Sigmoid colon (tissue), 7 donors: ENCODE measurements around the gene TOP2A. TPM values are rescaled to one million over a fixed set of nuclear protein-coding genes. Genes with fewer than 3 reads are reported as not detected.

ENCODE experiments used
- DNase-seq: peaks from one replicate; pipeline ENCODE4 v3.0.0-alpha.2; 2019
- H3K27ac ChIP-seq, 4 donors: fragments of 200-600 bp; sonication (generic); one replicate each; pipeline ENCODE4 v1.5.1; 2016 to 2019; ENCODE audit warnings: mild to moderate bottlenecking in 1 of 4
- H3K27me3 ChIP-seq, 3 donors: fragments of 200-600 bp; sonication (generic); one replicate each; pipeline ENCODE4 v1.5.1; 2019; ENCODE audit warnings: mild to moderate bottlenecking in 1 of 3
- H3K36me3 ChIP-seq, 4 donors: fragments of 200-600 bp; sonication (generic); one replicate each; pipeline ENCODE4 v1.5.1; 2016 to 2019
- H3K4me1 ChIP-seq, 4 donors: fragments of 200-600 bp; sonication (generic); one replicate each; pipeline ENCODE4 v1.5.1; 2017 to 2019
- H3K4me3 ChIP-seq, 4 donors: fragments of 200-600 bp; sonication (generic); one replicate each; pipeline ENCODE4 v1.5.1; 2017 to 2019; ENCODE audit warnings: mild to moderate bottlenecking in 2 of 4, moderate library complexity in 1 of 4
- H3K9me3 ChIP-seq, 4 donors: fragments of 200-600 bp in 3 of 4; sonication (generic) in 3 of 4; one replicate each; pipeline versions ENCODE4 v1.5.1 to v1.6.1; 2013 to 2019
- EP300 ChIP-seq, 4 donors: sonication (generic); formaldehyde crosslinking; IDR thresholded peaks; one replicate each; pipeline ENCODE4 v1.6.1; 2017; ENCODE audit warnings: antibody characterized with exemption in 4 of 4
- POLR2A ChIP-seq, 2 donors: fragments of 450-650 bp; IDR thresholded peaks; one replicate each; pipeline ENCODE4 v1.6.1; 2016; ENCODE audit warnings: antibody characterized with exemption in 2 of 2, mild to moderate bottlenecking in 2 of 2, moderate library complexity in 2 of 2
- POLR2AphosphoS5 ChIP-seq, 4 donors: sonication (generic); formaldehyde crosslinking; IDR thresholded peaks; one replicate each; pipeline ENCODE4 v1.6.1; 2017; ENCODE audit warnings: antibody characterized with exemption in 4 of 4
- WGBS, 2 donors: extraction: QIAGEN DNeasy Blood & Tissue Kit; methylation state at CpG; one replicate each; pipeline ENCODE4 v1.1.7; 2013; 5-methylcytosine and 5-hydroxymethylcytosine counted together
- intact Hi-C: fragments of 100-400 bp; cut with DNase I; formaldehyde crosslinking; loops from one replicate; pipeline ENCODE4 v1.15.1; 2023
- polyA plus RNA-seq, 3 donors: library from polyadenylated mRNA; stranded (reverse); fragments of 200-250 nt; gene quantifications; one replicate each; pipeline ENCODE4 v1.2.3, GENCODE V29; 2013
- total RNA-seq, 4 donors: library from RNA; depleted of rRNA; stranded (reverse); fragments of >200 nt; gene quantifications; one replicate each; pipeline ENCODE4 v1.1.0, GENCODE V29; 2016
- TF ChIP-seq, protein P1 (sequence below), 4 experiments: fragments of 450-650 bp in 3 of 4; fragments of 200-600 bp in 1 of 4; IDR thresholded peaks; one replicate each; pipeline ENCODE4 v1.5.1; 2016 to 2019; ENCODE audit warnings: antibody characterized with exemption in 4 of 4, mild to moderate bottlenecking in 3 of 4, moderate library complexity in 2 of 4
- donor health status: healthy with polysubstance abuse.
- donor health status: Bipolar disorder and iron deficiency.
- donor health status: healthy.

Gene TOP2A
- total and polyA plus RNA-seq, 7 donors: 0.33 to 28.7 (median 2.1) TPM

DNA sequence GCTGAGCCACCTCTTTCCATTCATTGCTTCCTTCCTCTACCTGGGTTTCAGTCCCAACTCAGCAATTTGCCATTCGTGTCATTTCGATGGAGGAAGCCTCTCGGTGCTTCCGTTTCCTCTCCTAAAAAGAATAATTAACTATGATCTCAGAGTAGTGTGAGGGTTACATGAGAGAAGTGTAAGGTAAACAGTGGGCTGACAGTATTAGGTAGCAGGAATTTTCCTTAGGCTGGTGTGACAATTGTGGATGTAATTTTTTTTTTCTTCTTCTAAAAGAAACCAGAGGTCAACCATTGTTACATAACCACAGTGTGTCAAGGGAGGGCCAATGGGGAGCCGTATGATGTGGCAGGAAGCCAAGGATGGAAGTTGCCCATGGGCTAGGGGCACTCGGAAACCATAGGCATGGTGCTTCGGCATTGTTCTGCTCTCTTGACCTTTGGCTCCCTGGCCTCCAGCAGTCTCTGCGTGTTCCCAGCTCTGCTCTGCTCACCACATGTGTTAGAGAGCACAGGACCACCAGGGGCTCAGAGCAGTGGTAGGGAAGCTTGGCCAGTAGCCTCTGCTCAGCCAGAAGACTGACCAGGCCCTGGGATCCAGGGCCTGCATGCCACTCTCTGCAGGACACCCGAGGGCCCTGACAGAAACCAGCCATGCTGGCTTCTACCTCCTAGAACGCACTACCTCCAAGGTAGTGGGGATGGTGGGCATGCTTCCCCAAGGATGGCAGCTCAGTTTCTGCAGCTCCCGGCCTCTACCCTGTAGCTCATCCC, 2.0 kb upstream of the TOP2A start:
- H3K9me3 ChIP-seq: no peaks in the 10 kb centered on the region
- 60 to 69% methylated on average over 11 of the region's 11 CpGs for WGBS, 2 donors
- peaks cover 0 to 17% (median 10%) of the 10 kb centered on the region in 4 donors for H3K4me1 ChIP-seq
- H3K36me3 ChIP-seq: no peaks in the 10 kb centered on the region
- DNase-seq: no peak
- no peak overlapping the region for H3K27ac ChIP-seq
- intact Hi-C loops: loop anchor here (5.0 kb wide), 1 partner anchor 117 kb away; no protein-coding TSS in a partner anchor
- no peaks in the 10 kb centered on the region for H3K27me3 ChIP-seq
- H3K4me3 ChIP-seq: no peak overlapping the region
- TF ChIP-seq, protein P1, sequence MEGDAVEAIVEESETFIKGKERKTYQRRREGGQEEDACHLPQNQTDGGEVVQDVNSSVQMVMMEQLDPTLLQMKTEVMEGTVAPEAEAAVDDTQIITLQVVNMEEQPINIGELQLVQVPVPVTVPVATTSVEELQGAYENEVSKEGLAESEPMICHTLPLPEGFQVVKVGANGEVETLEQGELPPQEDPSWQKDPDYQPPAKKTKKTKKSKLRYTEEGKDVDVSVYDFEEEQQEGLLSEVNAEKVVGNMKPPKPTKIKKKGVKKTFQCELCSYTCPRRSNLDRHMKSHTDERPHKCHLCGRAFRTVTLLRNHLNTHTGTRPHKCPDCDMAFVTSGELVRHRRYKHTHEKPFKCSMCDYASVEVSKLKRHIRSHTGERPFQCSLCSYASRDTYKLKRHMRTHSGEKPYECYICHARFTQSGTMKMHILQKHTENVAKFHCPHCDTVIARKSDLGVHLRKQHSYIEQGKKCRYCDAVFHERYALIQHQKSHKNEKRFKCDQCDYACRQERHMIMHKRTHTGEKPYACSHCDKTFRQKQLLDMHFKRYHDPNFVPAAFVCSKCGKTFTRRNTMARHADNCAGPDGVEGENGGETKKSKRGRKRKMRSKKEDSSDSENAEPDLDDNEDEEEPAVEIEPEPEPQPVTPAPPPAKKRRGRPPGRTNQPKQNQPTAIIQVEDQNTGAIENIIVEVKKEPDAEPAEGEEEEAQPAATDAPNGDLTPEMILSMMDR (IDR thresholded peaks at IDR 0.05): no peak
- TF ChIP-seq EP300 (IDR thresholded peaks at IDR 0.05) (no peak), POLR2A (IDR thresholded peaks at IDR 0.05) (no peak), POLR2AphosphoS5 (IDR thresholded peaks at IDR 0.05) (no peak)

DNA sequence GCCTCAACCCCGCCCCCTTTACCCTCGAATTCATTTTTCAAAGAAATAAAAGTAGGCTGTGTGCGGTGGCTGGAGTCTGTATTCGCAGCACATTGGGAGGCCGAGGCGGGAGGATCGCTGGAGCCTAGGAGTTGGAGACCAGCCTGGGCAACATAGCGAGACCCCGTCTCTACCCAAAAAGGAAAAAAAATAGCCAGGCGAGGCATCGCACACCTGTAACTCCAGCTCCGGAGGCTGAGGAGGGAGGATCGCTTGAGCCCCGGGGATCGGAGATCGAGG, 671 bp upstream of the TOP2A start:
- Histone ChIP-seq H3K9me3 (no peaks in the 10 kb centered on the region), H3K36me3 (no peaks in the 10 kb centered on the region), H3K27ac (peak overlapping the region; percentile 77 to 88 (median 80)), H3K4me1 (peaks cover 0 to 17% (median 10%) of the 10 kb centered on the region in 4 donors), H3K27me3 (no peaks in the 10 kb centered on the region), H3K4me3 (peak overlapping the region; percentile 36 to 59 (median 56))
- no peak for DNase-seq
- TF ChIP-seq, protein P1 (IDR thresholded peaks at IDR 0.05): no peak
- TF ChIP-seq POLR2A (IDR thresholded peaks at IDR 0.05) (no peak), EP300 (IDR thresholded peaks at IDR 0.05) (no peak), POLR2AphosphoS5 (IDR thresholded peaks at IDR 0.05) (no peak)
- intact Hi-C loops: loop anchor here (5.0 kb wide), 1 partner anchor 116 kb away; no protein-coding TSS in a partner anchor
- 72 to 74% methylated on average over 16 of the region's 16 CpGs for WGBS, 2 donors

DNA sequence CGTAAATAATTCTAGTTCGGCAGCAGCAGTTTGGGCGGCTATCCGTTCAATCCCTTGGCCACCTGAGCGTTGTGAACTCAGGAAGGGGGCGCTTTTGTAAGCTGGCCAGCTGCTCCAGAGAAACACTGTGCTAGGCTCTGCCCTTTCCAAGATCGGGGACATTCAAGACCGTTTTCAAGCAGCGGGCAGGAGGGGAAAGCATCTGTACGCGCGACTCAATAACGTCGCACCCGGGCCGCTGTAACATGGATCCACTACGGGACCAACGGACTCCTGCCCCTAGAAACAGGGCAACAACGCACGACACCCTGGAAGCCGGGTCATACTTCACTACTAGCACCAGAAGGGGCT, 463 bp downstream of the TOP2A start:
- TF ChIP-seq POLR2A (IDR thresholded peaks at IDR 0.05) (no peak), POLR2AphosphoS5 (IDR thresholded peaks at IDR 0.05) (no peak), EP300 (IDR thresholded peaks at IDR 0.05) (no peak)
- TF ChIP-seq, protein P1 (IDR thresholded peaks at IDR 0.05): no peak
- Histone ChIP-seq H3K27ac (peak overlapping the region in 2 of 4 donors; percentile 25 to 88), H3K9me3 (no peaks in the 10 kb centered on the region), H3K4me1 (peaks cover 0 to 17% (median 10%) of the 10 kb centered on the region in 4 donors), H3K27me3 (no peaks in the 10 kb centered on the region), H3K36me3 (no peaks in the 10 kb centered on the region), H3K4me3 (peak overlapping the region; percentile 33 to 59 (median 56))
- DNase-seq: no peak
- intact Hi-C loops: loop anchor here (2.0 to 5.0 kb wide), 2 partner anchors 58 to 115 kb away; no protein-coding TSS in a partner anchor
- WGBS, 2 donors: 0% methylated on average over 21 of the region's 21 CpGs

DNA sequence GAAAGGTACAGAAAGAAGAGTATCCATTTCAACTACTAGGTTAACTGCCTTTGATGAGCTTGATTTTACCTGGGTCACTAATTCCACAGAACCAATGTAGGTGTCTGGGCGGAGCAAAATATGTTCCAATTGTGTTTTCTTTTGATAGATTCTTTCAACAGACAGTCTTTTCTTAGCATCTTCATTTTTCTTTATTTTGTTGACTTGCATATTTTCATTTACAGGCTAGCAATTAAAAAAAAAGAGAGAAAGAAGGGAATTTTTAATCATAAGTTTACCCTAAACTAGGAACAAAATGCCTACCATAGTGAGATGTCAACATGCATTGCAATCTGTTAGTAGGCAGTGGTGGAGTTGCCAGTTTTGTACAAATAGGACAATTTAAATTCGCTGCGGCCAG, 1.0 kb downstream of the TOP2A start:
- no peak overlapping the region for H3K27ac ChIP-seq
- no peaks in the 10 kb centered on the region for H3K27me3 ChIP-seq
- WGBS, 2 donors: 33 to 36% methylated on average over 3 of the region's 3 CpGs
- H3K36me3 ChIP-seq: no peaks in the 10 kb centered on the region
- peaks cover 0 to 17% (median 10%) of the 10 kb centered on the region in 4 donors for H3K4me1 ChIP-seq
- peak overlapping the region in 1 of 4 donors; percentile 59 for H3K4me3 ChIP-seq
- DNase-seq: no peak
- TF ChIP-seq, protein P1 (IDR thresholded peaks at IDR 0.05): no peak
- no peak for TF ChIP-seq POLR2AphosphoS5 (IDR thresholded peaks at IDR 0.05)
- H3K9me3 ChIP-seq: no peaks in the 10 kb centered on the region
- intact Hi-C loops: loop anchor here (2.0 to 5.0 kb wide), 2 partner anchors 58 to 114 kb away; no protein-coding TSS in a partner anchor
